HEK293T (cell line): ENCODE results near the gene TBC1D16.

Experiments used
- BHLHE40 ChIP-seq: fragments of 450-650 bp; IDR thresholded peaks from 2 replicates; pipeline ENCODE4 v1.6.1; 2016; ENCODE audit warnings: mild to moderate bottlenecking, moderate library complexity, borderline replicate concordance
- ELF4 ChIP-seq: fragments of 450-650 bp; IDR thresholded peaks from 2 replicates; pipeline ENCODE4 v1.6.1; 2017; ENCODE audit warnings: antibody characterized with exemption
- FOXK2 ChIP-seq: fragments of 450-650 bp; IDR thresholded peaks from 2 replicates; pipeline ENCODE4 v1.6.1; 2016; ENCODE audit warnings: mild to moderate bottlenecking
- FOXM1 ChIP-seq: fragments of 450-650 bp; IDR thresholded peaks from 2 replicates; pipeline ENCODE4 v1.6.1; 2017; ENCODE audit warnings: mild to moderate bottlenecking, borderline replicate concordance
- SP1 ChIP-seq: fragments of 450-650 bp; IDR thresholded peaks from 2 replicates; pipeline ENCODE4 v1.6.1; 2017

GRCh38 chr17:79960788-79961522 lies 74.7 kb downstream of the TBC1D16 start:
- TF ChIP-seq ELF4: no peak
- no peak for TF ChIP-seq FOXM1
- TF ChIP-seq BHLHE40: no peak
- no peak for TF ChIP-seq SP1
- TF ChIP-seq FOXK2: no peak
